Airway epithelial cell (primary cell): Measurements from ENCODE around the gene NEUROG2. TPM values are rescaled to one million over a fixed set of nuclear protein-coding genes. Genes with fewer than 3 reads are reported as not detected.

Experiments used
- total RNA-seq: library from RNA; depleted of rRNA; stranded (reverse); fragments of >200 nt; gene quantifications from 2 replicates; pipeline ENCODE4 v1.2.3, GENCODE V29; 2015

Gene NEUROG2
- total RNA-seq: not detected in 2 replicates

GRCh38 chr4:112516066-112516470 lies at the start of gene NEUROG2:
Gene NEUROG2, minus strand, starts transcription at chr4:112516180. Its CDS starts 705 bp downstream, at chr4:112515475.

Other genes starting within 250 kb of the NEUROG2 start
- 8.9 and 9.0 TPM in 2 replicates for gene TIFA, start 230.3 kb downstream of the NEUROG2 start, total RNA-seq
- 4.5 and 5.5 TPM in 2 replicates for gene ALPK1, start 218.8 kb downstream of the NEUROG2 start, total RNA-seq
- gene ZGRF1, start 120.7 kb upstream of the NEUROG2 start, total RNA-seq: 5.6 and 6.7 TPM in 2 replicates
- 25.4 and 26.5 TPM in 2 replicates for gene LARP7, start 121.0 kb upstream of the NEUROG2 start, total RNA-seq